Measurements from ENCODE around the gene RDH11.
"Not testable (repeated sequence)": the region's sequence is repeated elsewhere in the genome, so short reads cannot be mapped to it uniquely, and the experiment has no call there.

Gene RDH11

GRCh38 chr14:67719866-67720265 is 24.3 kb upstream of the RDH11 start:
- Mint-ChIP-seq H3K36me3 (ENCODE audit: low read depth) (no peaks in the 10 kb centered on the region), H3K9me3 (no peaks in the 10 kb centered on the region), H3K4me1 (ENCODE audit: low read depth) (peaks cover 13% of the 10 kb centered on the region), H3K27me3 (peaks cover 28% of the 10 kb centered on the region), H3K27ac (no peak overlapping the region), H3K4me3 (no peak overlapping the region)
- intact Hi-C loops (cut with micrococcal nuclease) = no loop called here

DNA sequence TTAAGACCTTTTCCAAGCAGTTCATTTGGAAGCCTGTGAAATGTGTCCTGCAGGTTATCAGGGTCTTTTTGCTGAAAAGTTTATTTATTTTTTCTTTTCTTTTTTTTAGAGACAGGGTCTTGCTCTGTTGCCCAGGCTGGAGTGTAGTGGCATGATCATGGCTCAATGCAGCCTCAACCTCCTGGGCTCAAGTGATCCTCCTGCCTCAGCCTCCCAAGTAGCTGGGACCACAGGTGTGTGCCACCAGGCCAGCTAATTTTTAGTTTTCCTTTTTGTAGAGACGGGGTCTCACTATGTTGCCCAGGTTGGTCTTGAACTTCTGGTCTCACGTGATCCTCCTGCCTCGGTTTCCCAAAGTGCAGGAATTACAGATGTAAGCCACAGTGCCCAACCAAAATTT is 23.8 kb upstream of the RDH11 start:
- intact Hi-C loops (cut with micrococcal nuclease); H3K36me3 Mint-ChIP-seq (ENCODE audit: low read depth); H3K4me3 Mint-ChIP-seq; H3K9me3 Mint-ChIP-seq; H3K27ac Mint-ChIP-seq: not testable (repeated sequence)
- peaks cover 13% of the 10 kb centered on the region for H3K4me1 Mint-ChIP-seq (ENCODE audit: low read depth)
- peaks cover 27% of the 10 kb centered on the region for H3K27me3 Mint-ChIP-seq

GRCh38 chr14:67718265-67718664 is 22.7 kb upstream of the RDH11 start:
- intact Hi-C loops (cut with micrococcal nuclease) = no loop called here
- H3K36me3 Mint-ChIP-seq (ENCODE audit: low read depth) = no peaks in the 10 kb centered on the region
- H3K9me3 Mint-ChIP-seq = no peaks in the 10 kb centered on the region
- H3K4me3 Mint-ChIP-seq = no peak overlapping the region
- H3K27me3 Mint-ChIP-seq = peaks cover 20% of the 10 kb centered on the region
- no peak overlapping the region for H3K27ac Mint-ChIP-seq
- H3K4me1 Mint-ChIP-seq (ENCODE audit: low read depth) = peaks cover 13% of the 10 kb centered on the region

GRCh38 chr14:67717048-67717447 is 21.5 kb upstream of the RDH11 start:
- H3K36me3 Mint-ChIP-seq (ENCODE audit: low read depth) = no peaks in the 10 kb centered on the region
- no peaks in the 10 kb centered on the region for H3K9me3 Mint-ChIP-seq
- intact Hi-C loops (cut with micrococcal nuclease) = no loop called here
- H3K4me3 Mint-ChIP-seq = no peak overlapping the region
- H3K27me3 Mint-ChIP-seq = peaks cover 8% of the 10 kb centered on the region
- H3K4me1 Mint-ChIP-seq (ENCODE audit: low read depth) = peaks cover 3% of the 10 kb centered on the region
- no peak overlapping the region for H3K27ac Mint-ChIP-seq

DNA sequence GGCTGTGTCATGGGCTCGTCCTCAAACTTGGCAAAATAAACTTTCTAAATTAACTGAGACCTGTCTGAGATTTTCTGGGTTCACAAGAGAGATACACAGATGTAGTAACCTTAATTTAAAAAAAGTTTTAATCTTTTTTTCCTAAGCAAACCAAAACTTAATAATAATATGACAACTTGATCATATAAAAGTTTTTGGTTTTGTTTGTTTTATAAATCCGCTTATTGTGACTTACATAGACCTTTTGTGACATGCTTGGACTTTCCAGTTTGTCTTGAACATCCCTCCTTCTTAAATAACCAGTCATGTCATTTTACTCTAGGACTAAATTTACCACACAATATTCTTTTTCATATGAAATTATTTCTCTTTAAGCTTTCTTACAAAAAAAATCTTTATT is 14.6 kb upstream of the RDH11 start:
- Mint-ChIP-seq H3K9me3 (peaks cover 10% of the 10 kb centered on the region), H3K4me1 (ENCODE audit: low read depth) (no peaks in the 10 kb centered on the region), H3K4me3 (no peak overlapping the region), H3K27ac (no peak overlapping the region), H3K27me3 (peaks cover 2% of the 10 kb centered on the region), H3K36me3 (ENCODE audit: low read depth) (no peaks in the 10 kb centered on the region)
- intact Hi-C loops (cut with micrococcal nuclease) = no loop called here

GRCh38 chr14:67709796-67710195 is 14.2 kb upstream of the RDH11 start:
- H3K36me3 Mint-ChIP-seq (ENCODE audit: low read depth); H3K27me3 Mint-ChIP-seq; intact Hi-C loops (cut with micrococcal nuclease); H3K9me3 Mint-ChIP-seq; H3K4me3 Mint-ChIP-seq; H3K4me1 Mint-ChIP-seq (ENCODE audit: low read depth); H3K27ac Mint-ChIP-seq: not testable (repeated sequence)

DNA sequence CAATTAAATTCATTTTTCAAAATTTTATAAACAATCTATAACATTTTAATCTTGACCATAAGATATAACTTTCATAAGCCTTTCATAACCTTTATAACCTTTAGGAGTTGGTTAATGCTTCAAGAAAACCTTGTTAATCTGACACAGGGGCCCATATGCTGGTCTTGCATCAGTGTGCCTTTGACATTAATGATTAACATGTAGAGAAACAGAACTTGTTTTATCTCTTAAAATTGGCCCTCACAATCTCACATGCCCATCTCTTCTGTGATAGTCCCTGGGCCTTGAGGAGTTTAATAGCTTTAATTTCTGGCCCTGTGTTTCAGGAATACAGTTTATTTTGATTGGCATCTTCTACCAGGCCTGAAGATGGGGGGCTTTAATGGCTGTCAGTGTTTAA is 13.8 kb upstream of the RDH11 start:
- intact Hi-C loops (cut with micrococcal nuclease); H3K27me3 Mint-ChIP-seq; H3K36me3 Mint-ChIP-seq (ENCODE audit: low read depth); H3K4me3 Mint-ChIP-seq; H3K9me3 Mint-ChIP-seq; H3K4me1 Mint-ChIP-seq (ENCODE audit: low read depth); H3K27ac Mint-ChIP-seq: not testable (repeated sequence)

DNA sequence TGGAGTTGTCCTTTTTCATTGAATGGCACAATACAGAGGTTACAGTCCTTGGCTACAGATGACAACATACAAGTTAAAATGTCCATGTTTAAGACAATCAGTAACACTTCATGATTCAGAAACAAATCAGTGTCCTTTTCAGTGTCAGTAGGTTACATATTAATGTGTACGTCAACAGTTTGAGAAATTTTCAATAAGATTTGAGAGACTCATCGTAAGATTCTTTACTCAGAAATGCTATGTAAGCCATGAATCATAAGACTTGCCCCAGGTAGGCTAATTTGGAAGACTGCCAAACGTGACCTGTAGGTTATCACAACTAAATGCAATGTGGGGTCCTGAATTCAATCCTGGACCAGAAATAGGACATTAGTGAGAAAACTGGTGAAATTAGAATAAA is 9.6 kb upstream of the RDH11 start:
- no peak overlapping the region for H3K4me3 Mint-ChIP-seq
- no peaks in the 10 kb centered on the region for H3K36me3 Mint-ChIP-seq (ENCODE audit: low read depth)
- H3K4me1 Mint-ChIP-seq (ENCODE audit: low read depth) = peaks cover 30% of the 10 kb centered on the region
- H3K27me3 Mint-ChIP-seq = no peaks in the 10 kb centered on the region
- no peak overlapping the region for H3K27ac Mint-ChIP-seq
- intact Hi-C loops (cut with micrococcal nuclease) = loop anchor here (2.0 kb wide), 2 partner anchors 38 to 278 kb away; no protein-coding TSS in a partner anchor
- H3K9me3 Mint-ChIP-seq = peaks cover 8% of the 10 kb centered on the region

- Mint-ChIP-seq H3K27me3 (no peaks in the 10 kb centered on the region), H3K9me3 (peaks cover 2% of the 10 kb centered on the region), H3K4me1 (ENCODE audit: low read depth) (peaks cover 36% of the 10 kb centered on the region), H3K27ac (peak overlapping the region; percentile 76), H3K36me3 (ENCODE audit: low read depth) (no peaks in the 10 kb centered on the region), H3K4me3 (no peak overlapping the region)
- intact Hi-C loops (cut with micrococcal nuclease) = loop anchor here (1.0 to 2.0 kb wide), 4 partner anchors 38 to 278 kb away; no protein-coding TSS in a partner anchor
Observed at GRCh38 chr14:67704484-67705089, 9.0 kb upstream of the RDH11 start.

- peak overlapping the region; percentile 76 for H3K27ac Mint-ChIP-seq
- no peaks in the 10 kb centered on the region for H3K9me3 Mint-ChIP-seq
- H3K36me3 Mint-ChIP-seq (ENCODE audit: low read depth) = no peaks in the 10 kb centered on the region
- intact Hi-C loops (cut with micrococcal nuclease) = loop anchor here (1.0 to 2.0 kb wide), 4 partner anchors 37 to 277 kb away; no protein-coding TSS in a partner anchor
- no peaks in the 10 kb centered on the region for H3K27me3 Mint-ChIP-seq
- peak overlapping the region; percentile 39 for H3K4me3 Mint-ChIP-seq
- H3K4me1 Mint-ChIP-seq (ENCODE audit: low read depth) = peaks cover 36% of the 10 kb centered on the region
Observed at GRCh38 chr14:67703997-67704396, 8.4 kb upstream of the RDH11 start.

GRCh38 chr14:67701492-67701891 is 5.9 kb upstream of the RDH11 start, which contains the start of gene RDH12:
RDH12 (plus strand) TSS chr14:67701886; CDS start chr14:67722643, 20,757 bp downstream.
- H3K36me3 Mint-ChIP-seq (ENCODE audit: low read depth); H3K27me3 Mint-ChIP-seq; intact Hi-C loops (cut with micrococcal nuclease); H3K9me3 Mint-ChIP-seq: not testable (repeated sequence)
- Mint-ChIP-seq H3K4me3 (peak within 1 kb of the TSS; percentile 55), H3K4me1 (ENCODE audit: low read depth) (peaks cover 54% of the 10 kb centered on the region), H3K27ac (peak within 1 kb of the TSS; percentile 89)

DNA sequence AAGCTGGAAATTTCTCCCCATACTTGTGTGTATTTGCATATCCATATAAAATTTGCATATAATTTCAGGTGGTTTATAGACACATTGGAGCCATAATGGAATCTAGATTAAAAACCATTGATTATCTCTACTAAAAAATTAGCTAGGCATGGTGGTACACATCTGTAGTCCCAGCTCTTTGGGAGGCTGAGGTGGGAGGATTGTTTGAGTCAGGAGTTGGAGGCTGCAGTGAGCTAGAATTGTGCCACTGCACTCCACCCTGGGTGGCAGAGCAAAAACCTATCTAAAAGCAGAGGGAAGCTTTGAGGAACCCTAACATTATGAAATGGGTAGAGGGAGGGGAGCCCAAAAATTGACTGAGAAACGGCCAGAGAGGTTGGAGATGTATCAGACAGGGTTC is 2.6 kb upstream of the RDH11 start:
- Mint-ChIP-seq H3K4me1 (ENCODE audit: low read depth) (peaks cover 61% of the 10 kb centered on the region), H3K27me3 (no peaks in the 10 kb centered on the region), H3K4me3 (no peak overlapping the region), H3K27ac (no peak overlapping the region), H3K9me3 (no peaks in the 10 kb centered on the region), H3K36me3 (ENCODE audit: low read depth) (peaks cover 9% of the 10 kb centered on the region)
- intact Hi-C loops (cut with micrococcal nuclease) = no loop called here

GRCh38 chr14:67697006-67697405 is 1.4 kb upstream of the RDH11 start:
- peaks cover 67% of the 10 kb centered on the region for H3K4me1 Mint-ChIP-seq (ENCODE audit: low read depth)
- peaks cover 15% of the 10 kb centered on the region for H3K36me3 Mint-ChIP-seq (ENCODE audit: low read depth)
- no peaks in the 10 kb centered on the region for H3K9me3 Mint-ChIP-seq
- H3K27me3 Mint-ChIP-seq = no peaks in the 10 kb centered on the region
- peak overlapping the region; percentile 91 for H3K27ac Mint-ChIP-seq
- H3K4me3 Mint-ChIP-seq = no peak overlapping the region
- intact Hi-C loops (cut with micrococcal nuclease) = no loop called here

DNA sequence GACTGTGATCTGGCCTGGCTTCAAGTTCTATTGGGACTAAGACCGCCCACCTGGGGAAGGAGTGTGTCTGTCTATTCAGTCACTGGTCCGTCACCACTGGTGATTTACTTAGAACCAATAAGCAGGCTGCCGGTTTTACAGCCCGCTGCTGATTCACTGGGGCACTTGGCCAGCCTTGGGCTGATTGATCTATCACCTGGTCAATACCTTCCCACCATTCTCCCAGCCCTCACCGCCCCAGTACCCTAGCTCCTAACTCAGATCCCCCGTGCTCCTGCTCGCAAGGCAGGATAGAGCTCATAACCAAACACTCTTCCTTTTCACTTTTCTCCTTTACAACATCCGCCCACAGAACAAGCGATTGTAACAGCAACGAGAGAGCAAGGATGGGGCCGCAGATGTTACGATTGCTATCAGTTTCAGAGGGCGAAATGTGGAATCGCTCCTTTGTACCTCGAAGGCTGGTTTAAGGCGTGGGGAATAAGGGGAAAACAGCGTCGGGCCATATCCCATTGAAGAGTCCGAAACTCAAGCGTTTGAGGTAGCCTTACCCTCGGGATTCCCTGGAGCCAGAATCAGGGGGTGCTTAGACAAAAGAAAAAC is 672 bp downstream of the RDH11 start:
- peaks cover 36% of the 10 kb centered on the region for H3K36me3 Mint-ChIP-seq (ENCODE audit: low read depth)
- intact Hi-C loops (cut with micrococcal nuclease) = loop anchor here (2.0 kb wide), 1 partner anchor 14 kb away; no protein-coding TSS in a partner anchor
- no peaks in the 10 kb centered on the region for H3K9me3 Mint-ChIP-seq
- H3K4me1 Mint-ChIP-seq (ENCODE audit: low read depth) = peaks cover 57% of the 10 kb centered on the region
- peak overlapping the region; percentile 91 for H3K27ac Mint-ChIP-seq
- peak overlapping the region; percentile 89 for H3K4me3 Mint-ChIP-seq
- no peaks in the 10 kb centered on the region for H3K27me3 Mint-ChIP-seq

- intact Hi-C loops (cut with micrococcal nuclease) = no loop called here
- no peak overlapping the region for H3K27ac Mint-ChIP-seq
- no peaks in the 10 kb centered on the region for H3K27me3 Mint-ChIP-seq
- peaks cover 79% of the 10 kb centered on the region for H3K36me3 Mint-ChIP-seq (ENCODE audit: low read depth)
- H3K4me3 Mint-ChIP-seq = no peak overlapping the region
- H3K4me1 Mint-ChIP-seq (ENCODE audit: low read depth) = peaks cover 52% of the 10 kb centered on the region
- no peaks in the 10 kb centered on the region for H3K9me3 Mint-ChIP-seq
Observed at GRCh38 chr14:67690011-67690410, 5.6 kb downstream of the RDH11 start.
